Upper lobe of left lung (tissue), 4 donors: Measurements from ENCODE around the gene CNTROB.

ENCODE experiments used
- POLR2A ChIP-seq, 4 donors: fragments of 450-650 bp; IDR thresholded peaks; one replicate each; pipeline ENCODE4 v1.5.1; 2016 to 2017; ENCODE audit warnings: antibody characterized with exemption in 4 of 4, mild to moderate bottlenecking in 2 of 4
- POLR2AphosphoS5 ChIP-seq, 2 donors: sonication (generic); formaldehyde crosslinking; IDR thresholded peaks; one replicate each; pipeline ENCODE4 v1.5.1; 2017; ENCODE audit warnings: antibody characterized with exemption in 2 of 2
- TF ChIP-seq, protein P1 (sequence below), 6 experiments: fragments of 450-650 bp in 4 of 6; fragments of 200-600 bp in 2 of 6; sonication (generic) in 2 of 6; IDR thresholded peaks; one replicate each; pipeline ENCODE4 v1.5.1; 2016 to 2019; ENCODE audit warnings: antibody characterized with exemption in 6 of 6

GRCh38 chr17:7894866-7895265, 37.1 kb upstream of the CNTROB start:
- TF ChIP-seq, protein P1, sequence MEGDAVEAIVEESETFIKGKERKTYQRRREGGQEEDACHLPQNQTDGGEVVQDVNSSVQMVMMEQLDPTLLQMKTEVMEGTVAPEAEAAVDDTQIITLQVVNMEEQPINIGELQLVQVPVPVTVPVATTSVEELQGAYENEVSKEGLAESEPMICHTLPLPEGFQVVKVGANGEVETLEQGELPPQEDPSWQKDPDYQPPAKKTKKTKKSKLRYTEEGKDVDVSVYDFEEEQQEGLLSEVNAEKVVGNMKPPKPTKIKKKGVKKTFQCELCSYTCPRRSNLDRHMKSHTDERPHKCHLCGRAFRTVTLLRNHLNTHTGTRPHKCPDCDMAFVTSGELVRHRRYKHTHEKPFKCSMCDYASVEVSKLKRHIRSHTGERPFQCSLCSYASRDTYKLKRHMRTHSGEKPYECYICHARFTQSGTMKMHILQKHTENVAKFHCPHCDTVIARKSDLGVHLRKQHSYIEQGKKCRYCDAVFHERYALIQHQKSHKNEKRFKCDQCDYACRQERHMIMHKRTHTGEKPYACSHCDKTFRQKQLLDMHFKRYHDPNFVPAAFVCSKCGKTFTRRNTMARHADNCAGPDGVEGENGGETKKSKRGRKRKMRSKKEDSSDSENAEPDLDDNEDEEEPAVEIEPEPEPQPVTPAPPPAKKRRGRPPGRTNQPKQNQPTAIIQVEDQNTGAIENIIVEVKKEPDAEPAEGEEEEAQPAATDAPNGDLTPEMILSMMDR (IDR thresholded peaks at IDR 0.05), result no peak
- TF ChIP-seq POLR2AphosphoS5 (IDR thresholded peaks at IDR 0.05) (no peak), POLR2A (IDR thresholded peaks at IDR 0.05) (no peak)
